ENCODE results near the gene ASB5.
"Not testable (repeated sequence)": the region's sequence is repeated elsewhere in the genome, so short reads cannot be mapped to it uniquely, and the experiment has no call there.

ASB5 gene

GRCh38 chr4:176222149-176222548, 46.9 kb downstream of the ASB5 start:
- DNase-seq (ENCODE audit: low spot score): no peak

DNA sequence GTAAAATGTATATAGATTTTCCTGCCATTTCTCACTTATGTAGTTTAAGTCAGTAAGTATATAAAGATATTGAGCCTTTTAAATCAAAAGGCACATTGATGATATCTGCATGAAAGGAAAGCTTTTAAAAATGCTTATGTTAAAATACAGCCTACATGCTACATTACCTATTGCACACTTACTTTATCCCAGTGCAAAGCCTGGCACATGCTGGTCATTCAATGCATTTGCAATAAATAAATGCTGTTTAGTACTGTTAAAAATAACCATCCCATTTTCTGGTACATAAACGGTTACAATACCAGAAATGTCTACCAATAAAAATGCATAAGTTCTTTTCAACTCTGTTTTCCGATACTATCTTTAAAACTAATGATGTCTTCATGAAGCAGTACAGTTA, 51.5 kb downstream of the ASB5 start:
- no peak for DNase-seq (ENCODE audit: low spot score)

DNA sequence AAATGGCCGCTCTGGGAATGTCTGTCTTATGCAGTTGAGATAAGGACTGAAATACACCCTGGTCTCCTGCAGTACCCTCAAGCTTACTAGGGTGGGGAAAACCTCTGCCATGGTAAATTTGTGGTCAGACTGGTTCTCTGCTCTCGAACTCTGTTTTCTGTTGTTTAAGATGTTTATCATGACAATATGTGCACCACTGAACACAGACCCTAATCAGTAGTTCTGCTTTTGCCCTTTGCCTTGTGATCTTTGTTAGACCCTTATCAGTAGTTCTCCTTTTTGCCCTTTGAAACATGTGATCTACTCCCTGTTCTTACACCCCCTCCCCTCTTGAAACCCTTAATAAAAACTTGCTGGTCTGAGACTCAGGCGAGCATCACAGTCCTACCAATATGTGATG, 56.7 kb downstream of the ASB5 start:
- not testable (repeated sequence) for DNase-seq (ENCODE audit: low spot score)

GRCh38 chr4:176210579-176211296, 58.3 kb downstream of the ASB5 start:
- no peak for DNase-seq (ENCODE audit: low spot score)

DNA sequence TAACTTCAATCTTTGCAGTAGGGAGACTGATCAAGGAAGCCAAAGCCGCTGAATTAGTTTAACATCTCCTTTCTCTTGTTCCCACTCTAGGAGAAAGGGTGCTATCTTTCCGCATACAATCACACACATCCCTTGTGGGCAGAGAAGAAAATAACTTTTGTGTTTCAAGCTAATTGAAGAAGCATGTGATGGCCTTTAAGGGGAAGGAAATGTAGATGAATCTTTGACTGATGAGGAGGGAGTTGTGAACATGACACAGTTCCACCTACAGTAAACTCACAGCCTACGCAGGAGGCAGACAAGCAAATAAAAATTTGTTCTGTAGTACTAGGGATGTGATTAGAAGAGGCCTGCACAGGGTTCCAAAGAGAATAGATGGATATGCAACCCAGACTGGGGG, 58.9 kb downstream of the ASB5 start:
- no peak for DNase-seq (ENCODE audit: low spot score)

- no peak for DNase-seq (ENCODE audit: low spot score)
Measured at GRCh38 chr4:176209535-176209934, 59.5 kb downstream of the ASB5 start.

DNA sequence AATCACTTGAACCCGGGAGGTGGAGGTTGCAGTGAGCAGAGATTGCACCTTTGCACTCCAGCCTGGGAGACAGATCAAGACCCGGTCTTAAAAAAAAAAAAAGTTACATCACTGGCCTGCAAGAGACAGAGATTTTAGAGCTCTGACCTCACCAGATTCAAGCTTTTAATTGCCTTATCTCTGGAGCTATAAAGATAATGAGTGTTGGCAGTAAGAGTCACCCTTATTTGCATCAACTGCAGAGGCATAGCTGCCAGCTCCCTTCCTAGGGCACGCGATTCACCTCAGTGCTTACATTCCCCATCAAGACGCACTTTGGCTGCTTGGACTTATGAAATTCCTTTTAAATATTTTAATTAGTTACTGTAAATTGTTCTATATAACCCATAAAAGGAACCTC, 61.2 kb downstream of the ASB5 start:
- no peak for DNase-seq (ENCODE audit: low spot score)

- no peak for DNase-seq (ENCODE audit: low spot score)
Measured at GRCh38 chr4:176205299-176205698, 63.7 kb downstream of the ASB5 start.

DNA sequence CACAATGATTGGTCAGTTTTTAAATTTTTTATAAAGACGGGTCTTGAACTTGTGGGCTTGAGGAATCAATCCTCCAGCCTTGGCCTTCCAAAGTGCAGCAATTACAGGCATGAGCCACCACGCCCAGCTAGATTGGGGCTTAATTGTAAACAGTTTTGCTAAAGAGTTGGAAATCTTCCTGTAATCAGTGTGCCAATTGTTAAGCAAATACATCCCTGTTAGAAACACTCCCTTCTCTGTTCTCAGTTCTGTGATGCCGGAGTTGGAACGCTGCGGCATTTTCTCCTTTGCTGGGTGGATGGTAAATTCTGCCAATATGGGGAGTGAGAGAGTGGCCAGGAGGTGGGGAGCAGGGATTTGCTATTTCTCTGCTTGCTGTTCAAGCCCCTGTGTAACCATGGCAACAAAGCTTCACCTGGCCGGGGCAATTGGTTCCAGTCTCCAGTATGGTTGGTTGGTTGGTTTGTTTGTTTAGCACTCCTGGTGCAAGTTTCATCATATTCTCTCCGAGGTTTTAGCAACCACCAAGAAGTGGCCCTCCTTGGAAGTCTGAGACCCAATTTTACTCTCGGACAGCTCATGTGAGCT, 70.6 kb downstream of the ASB5 start:
- no peak for DNase-seq (ENCODE audit: low spot score)

GRCh38 chr4:176195184-176195978, 73.6 kb downstream of the ASB5 start, which contains the start of gene SPATA4:
Gene SPATA4, minus strand, starts transcription at chr4:176195585. Its CDS starts 23 bp downstream, at chr4:176195562.
- DNase-seq (ENCODE audit: low spot score): peak; percentile 94

GRCh38 chr4:176193938-176194337, 75.1 kb downstream of the ASB5 start:
- DNase-seq (ENCODE audit: low spot score): peak; percentile 56

GRCh38 chr4:176193126-176193525, 75.9 kb downstream of the ASB5 start:
- DNase-seq (ENCODE audit: low spot score): no peak

DNA sequence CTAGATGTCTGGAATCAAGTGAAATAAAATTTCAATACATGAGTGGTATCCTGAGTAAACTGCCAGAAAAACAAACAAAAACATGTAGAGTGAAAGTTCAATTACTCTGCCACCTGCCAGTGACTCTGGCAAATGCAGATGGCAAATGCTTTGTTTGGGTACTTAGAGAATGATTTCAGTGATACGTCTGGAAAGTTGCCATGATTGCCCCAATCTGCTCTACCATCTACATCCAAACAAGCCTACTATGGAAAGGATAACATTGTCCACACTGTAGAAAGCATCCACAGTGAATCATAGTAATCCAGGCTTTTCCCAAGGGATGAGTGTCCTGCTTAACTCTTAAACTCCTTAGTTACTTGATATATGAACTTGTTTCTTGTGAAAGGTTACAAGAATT, 77.0 kb downstream of the ASB5 start:
- no peak for DNase-seq (ENCODE audit: low spot score)

- no peak for DNase-seq (ENCODE audit: low spot score)
Measured at GRCh38 chr4:176189891-176190795, 78.9 kb downstream of the ASB5 start.

GRCh38 chr4:176188654-176189053, 80.4 kb downstream of the ASB5 start:
- no peak for DNase-seq (ENCODE audit: low spot score)

DNA sequence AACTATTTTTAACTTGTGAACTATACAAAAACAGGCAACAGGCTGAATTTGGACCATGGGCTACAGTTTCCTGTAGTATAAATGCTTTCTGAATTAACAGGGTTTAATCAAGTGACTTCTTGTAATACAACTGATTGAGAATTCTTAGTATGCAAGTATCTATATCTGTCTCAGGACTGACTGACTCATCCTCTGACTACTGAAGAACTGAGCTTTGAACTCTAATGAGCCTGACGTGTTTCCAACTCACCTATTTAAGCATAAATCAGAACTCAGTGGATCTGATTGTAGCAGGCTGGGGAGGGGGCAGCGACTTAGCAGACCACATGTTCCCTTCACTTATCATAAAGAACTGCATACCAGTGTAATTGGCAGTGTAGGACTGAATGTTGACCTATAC, 81.4 kb downstream of the ASB5 start:
- DNase-seq (ENCODE audit: low spot score): peak; percentile 34

DNA sequence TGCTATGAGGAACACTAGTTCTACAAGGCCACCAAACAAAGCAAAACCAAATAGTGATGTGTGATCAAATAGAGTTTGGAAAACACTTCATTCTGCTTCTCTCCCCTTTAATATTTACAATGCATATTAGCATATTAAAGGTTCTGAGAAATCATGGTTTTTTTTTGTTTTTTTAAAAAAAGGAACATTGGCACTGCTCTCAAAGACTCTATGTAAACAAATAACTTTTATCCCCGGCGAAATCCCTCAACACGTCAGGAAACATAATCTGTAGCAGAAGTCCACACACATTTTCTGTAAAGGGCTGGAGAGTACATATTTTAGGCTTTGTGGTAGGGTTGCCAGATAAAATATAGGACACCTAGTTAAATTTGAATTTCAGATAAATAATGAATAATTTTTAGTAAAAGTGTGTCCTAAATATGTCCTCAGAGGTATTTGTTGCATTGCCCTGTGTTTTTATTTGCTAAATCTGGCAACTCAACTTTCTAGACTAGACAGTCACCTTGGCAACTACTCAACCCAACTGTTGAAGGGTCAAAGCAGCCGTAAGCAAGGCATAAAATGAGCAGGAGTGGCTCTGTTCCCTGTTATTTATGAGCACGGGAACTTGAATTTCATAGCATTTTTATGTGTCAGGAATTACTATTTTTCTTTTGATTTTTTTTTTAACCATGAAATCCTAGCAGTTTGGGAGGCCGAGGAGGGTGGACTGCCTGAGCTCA, 82.2 kb downstream of the ASB5 start:
- no peak for DNase-seq (ENCODE audit: low spot score)

DNA sequence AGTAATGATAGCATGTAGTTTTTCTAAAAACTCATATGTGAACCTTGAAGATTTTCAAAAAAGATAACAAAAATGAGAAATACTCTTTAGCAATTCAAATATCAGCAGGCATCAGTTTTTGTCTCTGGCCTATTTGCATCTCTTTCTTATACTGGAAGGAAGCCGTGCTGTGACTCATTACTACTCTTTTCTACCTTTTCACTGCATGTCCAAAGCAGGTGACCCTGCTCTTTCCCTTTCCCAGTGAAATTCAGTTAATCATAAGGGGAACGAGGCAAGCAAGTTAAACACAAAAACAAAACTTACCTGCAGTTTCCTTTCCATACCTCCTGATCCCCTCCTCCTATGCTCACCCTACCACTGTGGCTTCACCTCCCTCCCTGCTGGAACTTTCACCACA, 83.0 kb downstream of the ASB5 start:
- DNase-seq (ENCODE audit: low spot score): no peak

DNA sequence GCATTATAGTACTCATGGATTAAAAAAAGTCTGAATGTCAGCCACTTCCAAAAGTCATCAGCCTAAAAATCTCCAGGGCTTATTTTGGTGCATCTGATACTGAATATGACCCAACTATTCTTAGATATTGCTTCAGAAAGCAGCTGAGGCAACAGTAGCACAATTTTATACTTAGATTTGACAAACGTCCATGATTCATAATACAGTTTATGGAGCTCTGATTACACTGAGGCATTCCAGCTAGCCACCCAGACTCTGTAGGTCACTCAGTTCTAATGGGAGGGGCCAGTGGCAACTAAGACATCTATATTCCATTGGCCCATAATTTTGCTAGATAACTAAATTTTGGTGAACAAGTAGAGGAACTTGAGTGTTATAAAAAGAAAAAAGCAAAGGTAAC, 84.0 kb downstream of the ASB5 start:
- no peak for DNase-seq (ENCODE audit: low spot score)

All from activated CD4-positive, alpha-beta T cell treated with anti-CD3 and anti-CD28 coated beads, Interleukin-2, Interleukin-4, amounts not matched to agents 100 ng/mL and 50 ng/mL, durations not matched to agents 16 hours and 8 hours (primary cell).